HG02678 (cell line): ENCODE measurements around the gene GPR37.

ENCODE experiments used
- ATAC-seq: cut with Tn5 transposase; IDR thresholded peaks from one replicate; pipeline ENCODE4 v1.9.1; 2021; ENCODE audit warnings: mild to moderate bottlenecking, moderate library complexity; ENCODE audit not compliant: unreplicated experiment

GPR37 gene, protein sequence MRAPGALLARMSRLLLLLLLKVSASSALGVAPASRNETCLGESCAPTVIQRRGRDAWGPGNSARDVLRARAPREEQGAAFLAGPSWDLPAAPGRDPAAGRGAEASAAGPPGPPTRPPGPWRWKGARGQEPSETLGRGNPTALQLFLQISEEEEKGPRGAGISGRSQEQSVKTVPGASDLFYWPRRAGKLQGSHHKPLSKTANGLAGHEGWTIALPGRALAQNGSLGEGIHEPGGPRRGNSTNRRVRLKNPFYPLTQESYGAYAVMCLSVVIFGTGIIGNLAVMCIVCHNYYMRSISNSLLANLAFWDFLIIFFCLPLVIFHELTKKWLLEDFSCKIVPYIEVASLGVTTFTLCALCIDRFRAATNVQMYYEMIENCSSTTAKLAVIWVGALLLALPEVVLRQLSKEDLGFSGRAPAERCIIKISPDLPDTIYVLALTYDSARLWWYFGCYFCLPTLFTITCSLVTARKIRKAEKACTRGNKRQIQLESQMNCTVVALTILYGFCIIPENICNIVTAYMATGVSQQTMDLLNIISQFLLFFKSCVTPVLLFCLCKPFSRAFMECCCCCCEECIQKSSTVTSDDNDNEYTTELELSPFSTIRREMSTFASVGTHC

DNA sequence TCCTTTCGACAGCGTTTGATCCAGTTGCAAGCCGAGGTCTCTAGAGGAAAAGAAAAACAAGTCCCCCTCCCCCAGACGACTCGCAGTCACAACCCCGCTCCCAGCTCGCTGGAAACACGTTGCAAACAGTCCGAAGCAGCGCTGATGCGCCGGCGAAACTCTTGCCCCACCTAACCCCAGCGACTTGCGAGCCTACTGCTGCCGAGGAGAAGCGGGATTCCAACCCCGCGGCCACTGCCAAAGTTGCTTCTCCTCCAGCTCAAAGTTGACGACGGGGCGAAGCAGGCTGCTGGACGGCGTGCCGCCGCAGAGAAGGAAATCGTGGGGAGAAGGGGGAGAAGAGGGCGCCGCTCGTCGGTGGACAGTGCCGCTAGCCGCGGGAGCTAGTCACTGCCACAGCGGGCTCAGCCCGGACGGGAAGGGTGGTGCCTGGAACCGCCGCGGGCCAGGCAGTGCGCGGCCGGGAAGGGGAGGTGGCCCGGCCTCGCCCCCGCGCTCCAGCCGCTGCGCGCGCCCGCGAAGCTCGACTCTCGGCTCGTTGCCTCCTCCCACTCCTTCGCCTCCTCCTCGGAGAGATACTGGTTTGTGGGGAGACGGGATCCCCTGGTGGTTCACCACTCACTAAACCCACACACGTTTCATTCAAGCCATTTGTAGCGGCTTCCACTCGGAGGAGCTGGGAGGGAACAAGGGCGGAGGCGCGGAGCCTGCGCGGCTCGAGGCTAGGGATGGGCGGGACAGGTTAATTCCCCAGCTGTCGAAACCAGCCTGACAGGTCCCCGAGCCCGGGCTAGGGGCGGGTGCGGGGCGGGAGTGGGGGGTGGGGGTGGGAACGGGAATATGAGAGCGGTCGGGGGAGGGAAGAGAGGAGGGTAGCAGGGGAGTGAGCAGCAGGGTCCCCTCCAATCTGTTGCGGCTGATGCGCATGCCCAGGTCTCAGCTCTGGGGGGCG, at the start of gene GPR37:
Gene GPR37 (minus strand): TSS at position 392 of the 952 bp plus-strand sequence. CDS start 816 bp downstream, outside the sequence.
- peak; percentile 67 for ATAC-seq

DNA sequence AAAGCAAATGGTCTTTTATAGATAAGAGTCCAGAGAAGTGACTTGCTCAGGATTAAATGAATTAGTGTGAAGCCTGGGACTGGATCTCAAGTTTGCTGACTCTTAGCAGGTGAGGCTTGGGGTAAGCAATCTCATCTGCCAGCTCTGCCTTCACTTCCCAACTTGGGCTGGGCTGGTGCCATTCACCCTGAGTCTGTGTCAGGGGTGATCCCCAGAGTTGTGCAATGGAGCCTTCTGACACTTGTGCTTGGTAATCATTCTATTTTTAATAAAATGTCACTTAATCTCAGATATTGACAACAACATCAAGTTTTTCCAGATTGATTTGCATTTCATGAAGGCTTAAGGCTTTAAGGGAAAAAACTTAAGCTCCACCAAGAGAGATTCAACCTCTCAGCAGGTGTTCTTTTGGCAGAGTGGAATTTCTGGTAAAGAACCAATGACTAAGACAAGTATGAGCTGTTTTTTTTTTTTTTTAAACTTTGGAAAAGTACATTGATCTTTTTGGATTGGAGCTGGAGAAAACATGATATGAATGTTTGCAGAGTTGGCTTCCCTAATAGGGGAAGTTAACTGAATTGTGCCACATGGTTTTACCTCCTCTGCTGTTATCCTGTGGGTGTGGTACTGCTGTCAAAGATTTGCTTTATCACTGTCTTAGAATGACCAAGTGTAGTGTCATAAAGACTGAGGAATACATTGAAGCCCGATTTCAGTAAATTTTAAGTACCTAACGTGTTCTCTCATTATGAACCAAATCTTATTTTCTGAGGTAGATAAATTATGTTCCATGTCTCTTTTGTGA, 48.6 kb upstream of the GPR37 start:
- no peak for ATAC-seq

DNA sequence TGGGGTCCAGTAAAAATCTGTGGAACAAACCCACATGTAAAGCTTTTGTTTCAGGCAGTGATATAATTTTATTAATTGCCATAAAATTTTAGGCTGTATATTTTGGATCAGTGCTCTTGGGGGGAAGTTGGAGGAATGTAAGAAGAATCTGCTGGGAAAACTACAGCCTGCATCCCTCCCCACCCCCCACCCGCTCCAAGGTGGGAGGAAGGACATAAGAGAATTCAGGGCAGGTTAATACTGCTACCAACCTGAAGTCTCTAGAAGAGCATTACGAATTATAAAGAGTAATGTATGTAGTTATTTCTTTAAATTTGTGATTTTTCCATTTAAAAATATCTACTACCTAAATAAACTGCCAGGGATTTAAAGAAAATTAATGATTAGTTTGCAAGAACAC, 47.2 kb upstream of the GPR37 start:
- no peak for ATAC-seq

DNA sequence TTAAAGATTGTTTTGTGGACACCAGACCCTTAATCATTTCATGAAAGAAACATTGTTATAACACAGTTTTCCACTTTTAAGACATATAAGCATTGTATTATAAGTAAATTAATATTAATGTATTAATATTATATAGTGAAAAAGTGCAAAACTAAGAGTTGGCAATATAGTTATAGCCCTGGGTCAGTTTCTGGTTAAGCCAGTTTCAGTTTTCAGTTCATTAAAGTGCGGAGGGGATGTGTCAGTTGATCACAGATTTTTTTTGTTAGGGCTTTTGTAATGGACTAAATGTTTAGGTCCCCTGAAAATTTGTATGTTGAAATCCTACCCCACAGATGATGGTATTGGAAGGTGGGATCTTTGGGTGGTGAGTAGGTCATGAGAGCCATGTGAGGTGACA, 45.7 kb upstream of the GPR37 start:
- ATAC-seq: no peak

DNA sequence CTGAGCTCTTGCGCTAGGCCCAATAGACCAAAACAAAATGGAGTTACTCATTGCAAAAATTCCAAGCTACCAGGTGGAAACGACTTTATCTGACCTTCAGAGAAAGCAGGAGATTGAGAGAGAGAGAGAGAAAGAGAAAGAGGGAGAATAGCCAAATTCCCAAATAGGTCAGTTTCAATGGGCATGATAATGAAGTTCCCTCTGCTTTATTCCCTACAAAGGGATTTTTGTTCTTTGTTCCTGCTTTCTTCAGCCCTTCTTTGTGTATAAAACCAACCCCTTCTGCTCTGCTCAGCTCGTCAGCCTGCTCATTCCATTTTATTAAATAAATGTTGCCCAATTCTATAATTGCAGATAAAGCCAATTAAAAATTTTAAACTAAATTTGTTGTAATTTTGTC, 45.0 kb upstream of the GPR37 start:
- no peak for ATAC-seq

DNA sequence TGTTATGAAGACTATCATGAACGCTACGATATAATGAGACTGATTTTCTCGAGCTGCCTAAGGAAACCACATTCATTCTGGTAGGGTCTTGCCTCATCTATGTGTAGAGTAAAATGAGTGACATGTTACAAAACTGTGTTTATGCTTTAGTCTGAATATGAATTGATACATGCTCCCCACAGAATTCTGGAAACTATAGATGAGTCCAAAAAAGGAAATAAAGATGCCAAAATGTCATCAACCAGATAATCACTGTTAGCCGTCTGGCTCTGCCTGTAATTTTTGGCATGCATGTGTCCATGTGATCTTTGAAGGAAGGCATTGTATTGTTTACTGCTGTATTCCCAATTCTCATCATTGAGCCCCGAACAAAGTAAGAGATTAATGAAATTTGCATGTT, 42.6 kb upstream of the GPR37 start:
- no peak for ATAC-seq

DNA sequence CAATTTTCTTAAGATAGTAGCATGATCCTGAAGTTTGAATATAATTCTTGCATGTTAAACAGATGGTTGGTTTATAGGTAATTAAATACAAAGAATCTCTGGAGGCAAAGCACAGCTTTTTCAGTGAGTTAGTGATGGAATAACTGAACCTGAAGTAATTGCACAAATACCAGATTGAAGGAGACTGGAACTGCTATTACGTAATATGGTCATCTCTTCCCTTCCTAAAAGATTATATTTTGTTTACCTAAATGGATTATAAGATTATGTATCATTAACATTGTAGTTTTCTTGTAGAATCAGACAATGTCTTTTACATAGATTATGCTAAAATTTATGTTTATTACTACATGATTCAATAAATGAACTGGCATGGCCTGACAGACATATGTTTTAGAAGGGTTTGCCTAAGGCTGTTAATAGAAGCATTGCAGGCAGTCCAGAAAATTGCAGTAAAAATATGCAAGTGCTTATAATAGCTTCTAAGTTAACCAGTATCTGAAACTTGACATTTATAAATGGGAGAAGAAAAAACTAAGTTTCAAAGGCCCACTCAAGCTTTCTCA, 35.8 kb upstream of the GPR37 start:
- ATAC-seq: no peak

DNA sequence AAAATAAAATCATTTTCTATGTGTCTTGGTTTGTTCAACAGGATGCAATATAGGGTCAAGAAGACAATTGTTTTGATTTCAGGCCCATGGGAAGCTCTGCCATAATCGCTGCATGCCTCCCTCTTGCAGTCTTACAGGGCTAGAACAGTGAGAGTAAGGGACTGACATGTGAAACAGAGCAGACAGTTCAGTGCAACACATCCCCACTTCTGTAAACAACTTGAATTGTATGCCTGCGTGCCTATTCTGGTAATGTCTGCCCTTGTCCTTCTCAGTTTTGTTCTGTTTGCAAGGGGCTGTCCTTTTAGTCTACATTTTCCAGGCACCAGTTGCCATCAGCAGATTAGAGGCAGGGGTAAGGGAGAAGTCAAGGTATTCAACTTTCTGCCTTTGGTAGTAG, 34.8 kb upstream of the GPR37 start:
- ATAC-seq: no peak

DNA sequence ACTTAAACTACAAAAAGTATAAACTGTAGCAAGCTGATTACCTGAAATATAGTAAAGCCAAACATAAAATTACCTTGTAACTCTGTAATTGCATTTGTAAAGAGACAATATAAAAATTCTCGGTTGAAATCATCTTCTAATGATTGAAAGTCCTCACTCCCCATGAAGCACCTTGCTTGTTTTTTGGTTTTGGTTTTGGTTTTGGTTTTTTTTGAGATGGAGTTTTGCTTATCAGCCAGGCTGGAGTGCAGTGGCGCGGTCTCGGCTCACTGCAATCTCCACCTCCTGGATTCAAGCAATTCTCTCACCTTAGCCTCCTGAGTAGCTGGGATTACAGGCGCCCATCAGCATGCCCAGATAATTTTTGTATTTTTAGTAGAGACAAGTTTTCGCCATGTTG, 33.9 kb upstream of the GPR37 start:
- no peak for ATAC-seq

DNA sequence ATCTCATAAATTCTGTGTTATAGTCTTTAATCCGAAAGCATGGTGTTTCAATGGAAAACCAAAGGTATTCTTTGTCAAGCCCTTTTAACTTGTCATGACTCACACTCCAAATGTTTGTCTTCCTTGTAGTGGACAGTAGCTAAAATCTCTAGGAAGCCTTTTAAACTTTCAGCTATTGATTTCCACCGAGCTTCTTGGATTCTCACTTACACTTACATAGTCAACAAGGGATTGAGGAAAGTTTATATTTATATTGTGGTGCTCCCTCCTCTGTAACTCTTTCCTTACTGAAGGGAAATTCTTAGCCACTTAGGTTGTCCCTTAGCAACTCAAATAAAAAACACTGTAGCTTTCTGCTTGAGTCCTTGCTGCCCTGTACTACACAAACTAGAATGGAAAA, 31.2 kb upstream of the GPR37 start:
- ATAC-seq: no peak

DNA sequence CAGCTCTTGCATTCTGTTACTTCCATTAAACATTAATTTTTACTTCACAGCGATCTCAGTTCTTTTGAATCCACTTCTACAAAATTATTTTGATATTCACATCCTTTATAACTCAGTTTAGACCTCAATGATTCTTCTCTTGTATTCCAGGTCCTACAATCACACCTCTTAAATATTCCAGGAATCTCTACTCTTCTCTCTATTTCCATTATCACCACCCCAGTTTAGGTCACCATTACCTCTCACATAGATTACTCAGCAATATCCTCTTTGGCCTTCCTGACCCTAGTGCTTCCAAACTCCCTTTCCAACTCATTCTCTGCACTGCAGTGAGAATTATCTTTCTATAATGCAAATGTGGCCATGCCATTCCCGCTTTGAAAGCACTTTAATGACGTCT, 27.1 kb upstream of the GPR37 start:
- ATAC-seq: no peak

DNA sequence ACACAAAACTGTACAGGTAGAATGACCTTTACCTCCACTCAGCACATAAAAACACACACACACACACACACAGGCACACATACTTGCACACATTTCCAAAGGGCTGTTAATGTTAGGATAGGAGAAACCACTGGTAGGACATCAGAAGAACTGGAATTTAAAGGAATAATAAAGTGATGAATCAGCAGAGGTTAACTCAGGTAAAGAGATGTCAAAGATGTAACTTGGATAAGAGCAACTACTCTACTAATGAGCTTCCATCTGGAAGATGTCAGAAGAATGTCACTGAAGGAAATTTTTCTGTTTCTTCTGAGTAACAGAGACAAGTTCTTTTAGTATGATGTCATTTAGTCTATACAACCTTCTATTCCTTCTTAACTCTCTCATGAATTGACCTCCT, 26.4 kb upstream of the GPR37 start:
- no peak for ATAC-seq

DNA sequence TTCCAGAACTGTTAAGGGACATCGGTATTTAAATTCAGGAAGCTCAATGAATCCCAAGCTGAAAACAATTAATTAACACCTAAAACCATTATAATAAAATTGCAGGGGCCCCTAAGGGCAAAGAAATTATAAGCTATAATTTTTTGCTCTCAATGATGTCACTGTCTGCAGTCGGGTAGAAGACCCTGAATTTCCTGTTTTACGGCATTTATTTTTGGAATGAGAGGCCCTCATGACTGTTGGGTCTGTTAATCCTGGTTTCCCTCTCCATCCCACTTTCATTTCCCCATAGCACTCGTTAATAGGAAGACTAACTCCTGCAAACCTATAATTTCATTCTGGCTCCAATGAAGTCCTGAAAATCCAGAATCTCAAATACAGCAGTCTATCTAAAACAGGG, 25.8 kb upstream of the GPR37 start:
- ATAC-seq: no peak

DNA sequence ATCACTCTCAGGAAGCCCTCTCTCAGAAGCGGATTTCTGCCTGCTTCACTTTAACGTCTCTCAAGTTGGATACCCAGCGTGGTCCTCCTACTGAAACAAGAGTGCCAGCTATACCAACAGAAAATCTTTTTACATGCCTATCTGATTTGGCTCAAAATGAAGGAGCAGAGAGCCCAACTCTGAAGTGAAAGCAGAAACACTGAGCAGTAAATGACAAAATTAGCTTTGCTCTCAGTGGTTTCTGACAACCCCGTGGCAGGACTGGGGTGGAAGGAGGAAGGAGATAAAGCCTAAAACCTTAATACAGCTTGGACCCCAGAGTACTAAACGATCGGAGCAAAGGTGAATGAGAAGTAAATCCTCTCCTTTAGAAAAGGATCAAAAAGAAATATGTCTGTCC, 25.1 kb upstream of the GPR37 start:
- no peak for ATAC-seq

DNA sequence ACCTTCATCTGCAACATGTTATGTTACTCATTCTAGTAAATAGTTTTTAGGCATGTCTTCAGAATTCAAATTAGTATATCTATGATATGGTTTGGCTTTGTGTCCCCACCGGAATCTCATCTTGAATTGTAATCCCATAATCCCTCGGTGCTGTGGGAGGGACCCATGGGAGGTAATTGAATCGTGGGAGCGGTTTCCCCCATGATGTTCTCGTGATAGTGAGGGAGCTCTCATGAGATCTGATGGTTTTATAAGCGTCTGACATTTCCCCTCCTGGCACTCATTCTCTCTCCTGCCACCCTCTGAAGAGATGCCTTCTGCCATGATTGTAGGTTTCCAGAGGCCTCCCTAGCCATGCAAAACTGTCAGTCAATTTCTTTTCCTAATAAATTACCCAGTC, 20.4 kb upstream of the GPR37 start:
- no peak for ATAC-seq

DNA sequence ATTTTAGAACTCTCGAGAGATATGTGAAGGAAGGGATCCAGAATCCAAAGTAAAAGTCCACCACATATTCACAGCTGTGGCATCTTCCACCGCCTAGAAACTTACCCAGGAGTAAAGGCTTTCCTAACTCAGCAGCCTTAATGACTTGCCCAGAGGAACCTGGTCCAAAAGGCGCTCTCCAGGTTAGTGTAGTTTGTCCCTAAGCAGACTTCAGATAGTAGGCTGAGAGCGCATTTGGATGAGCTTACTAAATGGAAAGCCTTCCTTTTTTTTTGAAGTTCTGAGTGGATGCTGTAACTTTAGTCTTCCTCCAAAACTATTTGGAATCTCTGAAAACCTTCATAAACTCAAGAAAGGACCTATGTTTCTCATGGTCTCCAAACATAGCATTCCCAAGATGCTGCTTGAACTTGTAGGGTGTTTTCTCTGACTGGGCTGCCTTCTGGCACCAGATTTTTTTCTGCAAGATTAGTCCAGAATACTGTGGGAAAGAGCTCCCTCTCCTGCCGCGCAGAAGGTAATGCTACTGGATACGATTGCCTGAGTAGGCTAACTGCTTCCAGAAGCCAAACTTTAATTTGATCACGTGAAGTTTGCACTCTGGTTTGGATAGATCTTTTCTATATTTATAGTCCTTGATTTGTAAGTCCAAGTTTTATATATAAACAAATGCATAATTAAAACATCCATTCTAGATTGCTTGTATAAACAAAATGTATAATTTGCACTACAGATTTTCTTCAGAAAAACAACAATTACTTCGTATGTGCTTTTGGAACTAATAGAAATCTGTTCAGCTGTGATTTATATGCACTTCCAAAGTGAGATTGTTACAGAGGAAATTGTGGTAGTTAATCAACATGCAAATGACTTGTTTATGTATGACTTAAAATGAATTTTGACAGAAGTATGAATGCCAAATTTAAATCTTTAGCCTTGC, 19.6 kb upstream of the GPR37 start:
- ATAC-seq: peak; percentile 80

DNA sequence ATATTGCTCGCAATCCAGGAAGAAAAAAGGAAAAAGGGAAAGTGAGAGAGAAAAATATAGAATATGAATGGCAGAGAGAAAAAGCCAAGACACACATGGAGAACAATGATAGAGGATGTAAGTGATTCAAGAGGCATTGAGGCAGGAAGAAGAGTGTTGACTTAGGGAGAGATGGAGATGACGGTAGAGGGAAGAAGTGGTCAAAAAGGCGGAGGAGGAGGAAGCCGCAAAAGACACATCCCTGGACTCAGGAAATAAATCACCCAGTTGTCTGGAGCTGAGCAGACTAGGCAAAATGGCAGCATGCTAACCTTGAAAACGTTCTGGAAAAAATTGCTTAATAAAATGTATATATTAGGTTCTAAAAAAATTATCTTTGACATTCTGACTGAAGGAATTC, 17.7 kb upstream of the GPR37 start:
- no peak for ATAC-seq

DNA sequence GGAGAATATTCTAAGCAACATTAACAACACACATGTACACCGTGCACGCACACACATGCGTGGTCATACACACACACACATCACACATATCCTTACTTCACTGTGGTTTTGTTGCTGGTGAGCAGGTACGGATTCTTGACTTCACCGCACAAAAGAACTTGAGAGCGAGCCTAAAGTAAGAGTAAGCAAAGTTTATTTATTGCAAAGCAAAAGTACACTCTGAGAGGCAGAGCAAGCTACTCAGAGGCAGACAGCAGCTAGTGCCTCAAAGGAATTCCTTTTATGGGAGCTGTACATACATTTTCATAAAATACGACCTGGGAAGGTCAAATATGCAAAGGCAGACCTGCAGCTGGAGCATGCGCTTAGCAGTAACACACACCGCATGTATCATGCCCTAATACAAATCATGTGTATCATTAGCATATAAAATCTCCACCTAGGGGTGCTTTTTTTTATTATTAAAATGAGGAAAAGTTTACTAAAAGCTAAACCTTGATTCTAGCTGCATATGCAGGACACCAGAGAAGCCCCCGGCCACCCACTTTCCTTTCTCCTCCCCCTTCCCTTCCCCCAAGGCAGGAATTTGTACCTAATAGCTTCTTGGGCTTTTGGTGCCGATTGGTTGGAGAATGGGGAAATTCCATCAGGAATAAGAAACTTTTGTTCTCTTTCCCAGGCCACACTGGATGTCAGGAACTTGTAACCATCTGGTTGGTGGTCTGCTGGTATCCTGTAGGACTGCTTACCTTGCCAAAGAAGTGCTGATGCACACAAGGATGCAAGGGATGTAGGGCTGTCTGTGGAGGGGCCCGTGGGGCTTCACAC, 16.5 kb upstream of the GPR37 start:
- no peak for ATAC-seq
